Measurements from ENCODE around the gene CELF4. TPM values are rescaled to one million over a fixed set of nuclear protein-coding genes. Genes with fewer than 3 reads are reported as not detected.

The CELF4 gene
- total RNA-seq, 2 donors from 2014 or later, result 0.22 to 3.9 TPM

DNA sequence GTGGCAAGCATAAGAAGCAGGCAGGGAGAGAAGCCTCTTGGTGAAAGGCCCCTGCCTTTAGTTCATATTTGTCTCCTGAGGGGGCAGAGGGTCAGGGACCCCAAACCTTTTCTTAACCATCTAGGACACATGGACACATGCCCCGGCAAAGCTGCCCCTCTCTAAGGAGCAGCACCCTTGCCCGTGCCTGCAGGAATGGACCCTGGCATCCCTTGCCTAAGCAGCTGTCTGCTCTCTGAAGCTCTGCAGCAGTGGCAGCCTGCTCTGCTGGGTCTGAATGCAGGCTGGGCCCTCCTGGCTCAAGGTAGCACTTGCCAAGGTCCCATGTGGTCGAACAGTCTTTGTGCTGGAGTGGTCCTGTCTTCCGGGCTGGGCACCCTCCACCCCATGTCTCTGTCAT lies 174.4 kb downstream of the CELF4 start:
- no peak for DNase-seq (ENCODE audit: low spot score)
- no peaks in the 10 kb centered on the region for H3K36me3 ChIP-seq
- H3K27ac ChIP-seq, result no peak overlapping the region
- peaks cover 0 to 14% of the 10 kb centered on the region in 2 donors for H3K4me1 ChIP-seq
- TF ChIP-seq, protein P1, sequence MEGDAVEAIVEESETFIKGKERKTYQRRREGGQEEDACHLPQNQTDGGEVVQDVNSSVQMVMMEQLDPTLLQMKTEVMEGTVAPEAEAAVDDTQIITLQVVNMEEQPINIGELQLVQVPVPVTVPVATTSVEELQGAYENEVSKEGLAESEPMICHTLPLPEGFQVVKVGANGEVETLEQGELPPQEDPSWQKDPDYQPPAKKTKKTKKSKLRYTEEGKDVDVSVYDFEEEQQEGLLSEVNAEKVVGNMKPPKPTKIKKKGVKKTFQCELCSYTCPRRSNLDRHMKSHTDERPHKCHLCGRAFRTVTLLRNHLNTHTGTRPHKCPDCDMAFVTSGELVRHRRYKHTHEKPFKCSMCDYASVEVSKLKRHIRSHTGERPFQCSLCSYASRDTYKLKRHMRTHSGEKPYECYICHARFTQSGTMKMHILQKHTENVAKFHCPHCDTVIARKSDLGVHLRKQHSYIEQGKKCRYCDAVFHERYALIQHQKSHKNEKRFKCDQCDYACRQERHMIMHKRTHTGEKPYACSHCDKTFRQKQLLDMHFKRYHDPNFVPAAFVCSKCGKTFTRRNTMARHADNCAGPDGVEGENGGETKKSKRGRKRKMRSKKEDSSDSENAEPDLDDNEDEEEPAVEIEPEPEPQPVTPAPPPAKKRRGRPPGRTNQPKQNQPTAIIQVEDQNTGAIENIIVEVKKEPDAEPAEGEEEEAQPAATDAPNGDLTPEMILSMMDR (IDR thresholded peaks at IDR 0.05), result no peak
- H3K9me3 ChIP-seq, result no peaks in the 10 kb centered on the region
- no peak overlapping the region for H3K4me3 ChIP-seq
- H3K27me3 ChIP-seq, result no peaks in the 10 kb centered on the region

DNA sequence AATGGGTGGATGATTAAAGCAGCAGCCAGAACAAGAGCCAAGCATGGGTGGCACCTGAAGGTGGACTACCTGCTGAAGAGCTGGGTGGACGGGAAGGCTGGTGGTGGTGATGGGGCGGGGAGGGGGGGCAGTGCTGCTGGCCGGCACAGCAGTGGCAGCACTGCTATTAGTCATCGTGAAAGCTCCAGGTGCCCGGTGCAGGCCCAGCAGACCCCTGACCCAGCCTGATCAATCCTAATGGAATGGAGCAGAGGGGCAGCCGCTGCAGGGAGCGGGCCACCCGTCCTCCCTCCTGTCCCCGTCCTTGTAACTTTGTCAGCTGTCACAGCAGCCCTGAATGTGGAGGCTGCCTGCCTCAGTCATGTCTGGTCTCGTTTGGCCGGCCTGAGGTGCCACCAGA lies 174.9 kb downstream of the CELF4 start:
- DNase-seq (ENCODE audit: low spot score), result no peak
- no peaks in the 10 kb centered on the region for H3K36me3 ChIP-seq
- TF ChIP-seq, protein P1 (IDR thresholded peaks at IDR 0.05), result no peak

DNA sequence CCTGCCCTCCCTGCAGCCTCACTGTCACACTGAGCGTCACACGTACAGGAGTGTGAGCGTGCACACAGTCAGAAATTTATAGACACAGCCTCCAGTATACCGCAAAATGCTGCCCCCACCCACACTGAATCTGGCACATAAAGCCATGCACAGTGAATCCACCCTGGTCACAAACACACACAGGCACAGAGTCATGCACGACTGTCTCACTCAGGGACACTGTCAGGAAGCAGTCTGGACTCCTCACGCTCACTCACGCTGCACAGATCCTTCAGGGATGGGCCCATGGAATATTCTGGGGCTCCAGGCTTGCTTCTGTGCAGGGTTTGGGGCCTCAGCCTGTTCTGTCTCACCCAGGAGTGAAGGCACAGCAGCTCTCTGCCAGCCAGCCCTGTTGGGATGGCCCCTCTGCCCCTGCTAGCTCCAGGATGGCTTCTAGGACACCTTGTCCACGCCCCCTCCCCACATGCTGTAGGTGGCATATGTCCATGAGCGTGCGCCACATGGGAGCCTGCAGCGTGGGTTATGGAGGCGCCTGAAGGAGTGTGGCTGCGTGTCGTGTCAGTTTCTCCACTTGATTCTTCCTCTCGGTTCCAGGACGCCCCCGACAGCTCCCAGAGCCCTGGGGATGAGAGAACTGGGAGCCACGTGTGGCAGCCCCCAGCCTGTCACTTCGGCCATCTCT lies 175.8 kb downstream of the CELF4 start:
- no peaks in the 10 kb centered on the region for H3K27me3 ChIP-seq
- TF ChIP-seq, protein P1 (IDR thresholded peaks at IDR 0.05), result no peak
- peaks cover 0 to 14% of the 10 kb centered on the region in 2 donors for H3K4me1 ChIP-seq
- no peaks in the 10 kb centered on the region for H3K9me3 ChIP-seq
- DNase-seq (ENCODE audit: low spot score), result no peak
- H3K4me3 ChIP-seq, result no peak overlapping the region
- H3K27ac ChIP-seq, result no peak overlapping the region
- no peaks in the 10 kb centered on the region for H3K36me3 ChIP-seq

More for the DNA sequence above, 174.9 kb downstream of the CELF4 start:
- no peaks in the 10 kb centered on the region for H3K27me3 ChIP-seq
- no peak overlapping the region for H3K4me3 ChIP-seq
- no peak overlapping the region for H3K27ac ChIP-seq
- H3K4me1 ChIP-seq, result peaks cover 0 to 14% of the 10 kb centered on the region in 2 donors
- no peaks in the 10 kb centered on the region for H3K9me3 ChIP-seq

DNA sequence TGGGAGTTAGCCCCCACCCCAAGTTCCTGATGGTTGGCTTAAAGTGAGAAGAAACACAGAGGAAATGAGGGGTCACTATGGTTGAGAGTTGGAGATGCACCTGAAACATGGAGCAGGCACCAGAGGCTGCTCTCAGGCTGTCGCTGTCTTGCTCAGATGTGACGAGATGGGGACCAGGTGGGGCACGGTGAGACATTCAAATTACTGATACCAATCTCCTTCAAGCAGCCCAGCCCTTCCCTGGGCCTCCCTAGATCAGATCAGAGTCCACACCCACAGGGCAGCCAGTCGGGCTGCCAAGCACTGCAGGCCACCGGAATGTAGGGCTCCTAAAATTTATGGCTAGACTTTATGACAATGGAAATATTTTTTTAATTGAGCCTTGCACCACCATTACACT lies 176.6 kb downstream of the CELF4 start:
- Histone ChIP-seq H3K36me3 (no peaks in the 10 kb centered on the region), H3K27ac (no peak overlapping the region), H3K27me3 (no peaks in the 10 kb centered on the region), H3K9me3 (no peaks in the 10 kb centered on the region), H3K4me3 (no peak overlapping the region), H3K4me1 (peaks cover 0 to 8% of the 10 kb centered on the region in 2 donors)
- no peak for DNase-seq (ENCODE audit: low spot score)
- TF ChIP-seq, protein P1 (IDR thresholded peaks at IDR 0.05), result no peak

DNA sequence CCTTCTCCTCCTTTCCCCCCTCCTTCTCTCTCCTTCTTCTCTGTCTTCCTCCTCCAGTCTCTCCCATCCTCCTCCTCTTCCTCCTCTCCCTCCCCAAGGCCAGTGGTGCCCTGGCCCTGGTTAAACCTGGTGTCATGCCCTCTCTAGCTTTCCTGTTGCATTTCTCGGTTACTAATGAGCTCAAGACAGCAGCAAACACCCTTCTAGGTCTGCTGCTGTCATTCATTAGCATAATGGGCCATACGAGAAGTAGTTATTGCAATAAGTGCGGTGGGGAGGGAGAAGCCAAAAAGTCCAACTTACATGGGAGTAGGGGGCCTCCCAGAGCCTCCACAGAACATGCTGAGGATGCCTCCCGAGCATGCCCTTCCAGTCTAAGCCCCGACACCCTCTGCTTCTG lies 177.2 kb downstream of the CELF4 start:
- TF ChIP-seq, protein P1 (IDR thresholded peaks at IDR 0.05), result no peak
- Histone ChIP-seq H3K27ac (no peak overlapping the region), H3K27me3 (no peaks in the 10 kb centered on the region), H3K4me3 (no peak overlapping the region), H3K9me3 (no peaks in the 10 kb centered on the region), H3K36me3 (no peaks in the 10 kb centered on the region), H3K4me1 (peaks cover 0 to 2% of the 10 kb centered on the region in 2 donors)
- no peak for DNase-seq (ENCODE audit: low spot score)

Data from right atrium auricular region (tissue), 2 donors.